ENCODE measurements around the gene CELF1.

DNA sequence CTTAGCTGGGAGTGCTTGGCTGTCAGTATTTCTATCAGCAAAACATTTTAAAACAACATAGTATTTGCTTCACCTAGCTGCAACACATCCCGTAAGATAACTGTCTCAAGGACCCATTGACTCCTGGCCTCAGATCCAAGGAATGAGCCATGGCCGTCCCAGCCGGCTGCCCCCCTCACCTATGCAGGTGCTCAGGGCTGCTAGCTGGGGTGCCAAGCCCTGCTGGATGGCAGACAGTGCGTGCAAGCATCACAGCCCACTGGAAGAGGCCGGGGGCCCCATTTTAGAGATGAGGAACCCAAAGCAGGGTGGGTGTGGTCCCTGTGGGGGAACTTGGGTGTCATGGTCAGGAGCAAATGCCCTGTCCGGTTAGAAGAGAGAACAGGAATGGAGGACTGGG lies 135.2 kb downstream of the CELF1 start:
- TF ChIP-seq, protein P1, sequence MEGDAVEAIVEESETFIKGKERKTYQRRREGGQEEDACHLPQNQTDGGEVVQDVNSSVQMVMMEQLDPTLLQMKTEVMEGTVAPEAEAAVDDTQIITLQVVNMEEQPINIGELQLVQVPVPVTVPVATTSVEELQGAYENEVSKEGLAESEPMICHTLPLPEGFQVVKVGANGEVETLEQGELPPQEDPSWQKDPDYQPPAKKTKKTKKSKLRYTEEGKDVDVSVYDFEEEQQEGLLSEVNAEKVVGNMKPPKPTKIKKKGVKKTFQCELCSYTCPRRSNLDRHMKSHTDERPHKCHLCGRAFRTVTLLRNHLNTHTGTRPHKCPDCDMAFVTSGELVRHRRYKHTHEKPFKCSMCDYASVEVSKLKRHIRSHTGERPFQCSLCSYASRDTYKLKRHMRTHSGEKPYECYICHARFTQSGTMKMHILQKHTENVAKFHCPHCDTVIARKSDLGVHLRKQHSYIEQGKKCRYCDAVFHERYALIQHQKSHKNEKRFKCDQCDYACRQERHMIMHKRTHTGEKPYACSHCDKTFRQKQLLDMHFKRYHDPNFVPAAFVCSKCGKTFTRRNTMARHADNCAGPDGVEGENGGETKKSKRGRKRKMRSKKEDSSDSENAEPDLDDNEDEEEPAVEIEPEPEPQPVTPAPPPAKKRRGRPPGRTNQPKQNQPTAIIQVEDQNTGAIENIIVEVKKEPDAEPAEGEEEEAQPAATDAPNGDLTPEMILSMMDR (IDR thresholded peaks at IDR 0.05): no peak
- no peak for TF ChIP-seq POLR2A (IDR thresholded peaks at IDR 0.05)

Data from adrenal gland (tissue), 5 donors.